ENCODE results near the gene SLFN13. TPM values are rescaled to one million over a fixed set of nuclear protein-coding genes. Genes with fewer than 3 reads are reported as not detected.

The SLFN13 gene, protein sequence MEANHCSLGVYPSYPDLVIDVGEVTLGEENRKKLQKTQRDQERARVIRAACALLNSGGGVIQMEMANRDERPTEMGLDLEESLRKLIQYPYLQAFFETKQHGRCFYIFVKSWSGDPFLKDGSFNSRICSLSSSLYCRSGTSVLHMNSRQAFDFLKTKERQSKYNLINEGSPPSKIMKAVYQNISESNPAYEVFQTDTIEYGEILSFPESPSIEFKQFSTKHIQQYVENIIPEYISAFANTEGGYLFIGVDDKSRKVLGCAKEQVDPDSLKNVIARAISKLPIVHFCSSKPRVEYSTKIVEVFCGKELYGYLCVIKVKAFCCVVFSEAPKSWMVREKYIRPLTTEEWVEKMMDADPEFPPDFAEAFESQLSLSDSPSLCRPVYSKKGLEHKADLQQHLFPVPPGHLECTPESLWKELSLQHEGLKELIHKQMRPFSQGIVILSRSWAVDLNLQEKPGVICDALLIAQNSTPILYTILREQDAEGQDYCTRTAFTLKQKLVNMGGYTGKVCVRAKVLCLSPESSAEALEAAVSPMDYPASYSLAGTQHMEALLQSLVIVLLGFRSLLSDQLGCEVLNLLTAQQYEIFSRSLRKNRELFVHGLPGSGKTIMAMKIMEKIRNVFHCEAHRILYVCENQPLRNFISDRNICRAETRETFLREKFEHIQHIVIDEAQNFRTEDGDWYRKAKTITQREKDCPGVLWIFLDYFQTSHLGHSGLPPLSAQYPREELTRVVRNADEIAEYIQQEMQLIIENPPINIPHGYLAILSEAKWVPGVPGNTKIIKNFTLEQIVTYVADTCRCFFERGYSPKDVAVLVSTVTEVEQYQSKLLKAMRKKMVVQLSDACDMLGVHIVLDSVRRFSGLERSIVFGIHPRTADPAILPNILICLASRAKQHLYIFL
- 1 to 10 TPM; 3.1 to 9.6 (median 5.8) TPM for total RNA-seq

DNA sequence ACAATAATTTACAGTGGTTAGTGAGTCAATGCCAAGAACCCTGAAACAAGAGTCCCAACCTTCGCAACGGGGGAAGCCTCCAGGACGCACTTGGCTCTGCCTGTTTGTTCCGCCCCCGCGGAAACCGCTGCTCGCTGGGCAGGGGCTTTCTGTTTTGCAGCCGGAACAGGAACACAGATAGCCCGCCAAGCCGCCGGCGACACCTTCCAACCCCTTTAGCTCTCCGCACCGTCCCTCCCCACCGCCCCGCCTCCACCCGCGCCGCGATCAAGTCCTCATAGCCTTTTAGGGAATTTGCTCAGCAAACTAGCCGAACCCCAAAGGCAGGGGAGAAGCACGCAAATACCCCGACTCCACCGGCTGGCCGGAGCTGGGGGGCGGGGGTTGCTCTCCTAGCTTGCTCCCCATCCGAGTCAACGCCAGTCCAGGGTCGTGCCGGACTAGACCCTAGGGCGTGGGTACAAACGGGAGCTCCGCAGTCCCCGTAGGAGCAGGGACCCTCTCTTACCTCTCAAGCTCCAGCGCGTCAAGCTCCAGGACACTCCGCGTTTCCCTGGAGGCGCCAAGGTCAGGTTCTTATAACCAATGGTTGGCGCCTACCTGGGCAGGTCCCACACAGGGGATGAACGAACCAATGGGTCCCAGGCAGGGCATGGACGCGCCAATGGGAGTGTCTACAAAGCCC lies at the start of gene SLFN13:
SLFN13 (minus strand) TSS at position 553 of the 685 bp plus-strand sequence. CDS start 3,086 bp downstream, outside the sequence.
- TF ChIP-seq, protein P1, sequence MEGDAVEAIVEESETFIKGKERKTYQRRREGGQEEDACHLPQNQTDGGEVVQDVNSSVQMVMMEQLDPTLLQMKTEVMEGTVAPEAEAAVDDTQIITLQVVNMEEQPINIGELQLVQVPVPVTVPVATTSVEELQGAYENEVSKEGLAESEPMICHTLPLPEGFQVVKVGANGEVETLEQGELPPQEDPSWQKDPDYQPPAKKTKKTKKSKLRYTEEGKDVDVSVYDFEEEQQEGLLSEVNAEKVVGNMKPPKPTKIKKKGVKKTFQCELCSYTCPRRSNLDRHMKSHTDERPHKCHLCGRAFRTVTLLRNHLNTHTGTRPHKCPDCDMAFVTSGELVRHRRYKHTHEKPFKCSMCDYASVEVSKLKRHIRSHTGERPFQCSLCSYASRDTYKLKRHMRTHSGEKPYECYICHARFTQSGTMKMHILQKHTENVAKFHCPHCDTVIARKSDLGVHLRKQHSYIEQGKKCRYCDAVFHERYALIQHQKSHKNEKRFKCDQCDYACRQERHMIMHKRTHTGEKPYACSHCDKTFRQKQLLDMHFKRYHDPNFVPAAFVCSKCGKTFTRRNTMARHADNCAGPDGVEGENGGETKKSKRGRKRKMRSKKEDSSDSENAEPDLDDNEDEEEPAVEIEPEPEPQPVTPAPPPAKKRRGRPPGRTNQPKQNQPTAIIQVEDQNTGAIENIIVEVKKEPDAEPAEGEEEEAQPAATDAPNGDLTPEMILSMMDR (IDR thresholded peaks at IDR 0.05; ENCODE audit: low read depth): no peak

DNA sequence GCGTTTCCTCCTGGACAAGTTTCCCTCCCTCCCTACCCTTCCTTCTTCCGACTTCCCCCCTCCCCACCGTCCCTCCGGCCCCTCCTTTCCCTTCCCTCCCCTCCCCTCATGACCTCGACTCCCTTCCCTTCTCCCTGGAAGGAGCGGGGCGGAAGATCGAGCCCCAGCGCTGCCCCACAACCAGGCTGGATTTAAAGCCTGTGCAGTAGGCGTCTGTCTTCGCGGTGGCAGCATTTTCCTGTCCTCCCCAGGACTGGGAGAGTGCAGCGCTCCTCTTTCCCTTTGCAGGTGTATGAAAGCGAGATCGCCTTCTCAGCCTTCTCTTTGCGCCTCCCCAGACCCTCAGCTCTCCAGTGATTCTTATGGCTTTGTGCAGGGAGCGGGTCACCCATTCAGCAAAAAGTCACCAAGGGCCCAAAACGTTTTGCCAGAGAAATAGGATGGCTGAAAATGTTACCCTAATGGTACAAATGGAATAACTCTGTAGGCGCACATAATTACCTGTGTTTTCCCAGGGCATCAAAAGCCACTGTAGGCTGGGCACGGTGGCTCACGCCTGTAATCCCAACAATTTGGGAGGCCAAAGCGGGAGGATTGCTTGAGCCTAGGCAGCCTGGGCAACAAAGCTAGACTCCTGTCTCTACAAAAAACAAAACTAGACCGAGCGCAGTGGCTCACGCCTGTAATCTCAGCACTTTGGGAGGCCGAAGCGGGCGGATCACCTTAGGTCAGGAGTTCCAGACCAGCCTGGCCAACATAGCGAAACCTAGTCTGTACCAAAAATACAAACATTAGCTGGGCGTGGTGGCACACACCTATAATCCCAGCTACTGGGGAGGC lies 48.1 kb upstream of the SLFN13 start:
- TF ChIP-seq, protein P1 (IDR thresholded peaks at IDR 0.05; ENCODE audit: low read depth): no peak

DNA sequence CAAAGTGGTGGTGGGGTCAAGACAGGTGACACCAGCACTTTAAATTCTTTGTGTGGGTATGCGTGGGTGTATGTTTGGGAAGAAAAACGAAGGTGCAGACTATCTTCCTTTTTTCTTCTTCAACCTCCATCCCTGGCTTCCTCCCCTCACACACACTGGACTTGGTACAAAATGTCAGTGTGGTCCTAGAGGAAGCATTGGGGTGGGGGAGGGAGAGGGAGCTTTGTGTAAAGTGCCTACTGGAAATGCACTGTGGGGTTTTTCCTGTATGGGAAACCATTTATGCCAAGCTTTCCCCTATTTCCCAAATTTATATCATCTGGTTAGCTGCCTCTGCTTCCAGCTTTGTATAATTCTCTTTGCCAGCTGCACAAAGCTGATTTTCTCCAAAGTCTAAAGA lies 44.5 kb upstream of the SLFN13 start:
- TF ChIP-seq, protein P1 (IDR thresholded peaks at IDR 0.05; ENCODE audit: low read depth): no peak

DNA sequence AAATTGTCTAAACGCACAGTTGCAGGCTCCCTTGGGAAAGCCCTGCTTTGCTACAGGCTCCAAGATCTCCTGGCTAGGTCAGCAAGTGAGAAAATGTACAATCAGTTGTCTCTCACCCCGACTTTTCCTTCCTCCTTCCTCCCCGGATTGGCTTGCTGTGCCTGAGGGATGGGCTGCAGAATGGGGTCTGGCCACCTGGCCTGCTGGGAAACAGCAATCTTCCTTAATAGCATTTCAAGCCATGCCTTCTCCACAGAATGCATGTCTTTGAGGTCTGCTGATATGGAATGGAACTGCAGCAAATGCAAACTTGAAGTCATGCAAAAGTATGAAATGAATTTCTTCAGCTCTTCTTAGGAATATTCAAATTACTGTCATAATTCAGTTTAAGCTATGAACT lies 42.9 kb upstream of the SLFN13 start:
- TF ChIP-seq, protein P1 (IDR thresholded peaks at IDR 0.05; ENCODE audit: low read depth): no peak

DNA sequence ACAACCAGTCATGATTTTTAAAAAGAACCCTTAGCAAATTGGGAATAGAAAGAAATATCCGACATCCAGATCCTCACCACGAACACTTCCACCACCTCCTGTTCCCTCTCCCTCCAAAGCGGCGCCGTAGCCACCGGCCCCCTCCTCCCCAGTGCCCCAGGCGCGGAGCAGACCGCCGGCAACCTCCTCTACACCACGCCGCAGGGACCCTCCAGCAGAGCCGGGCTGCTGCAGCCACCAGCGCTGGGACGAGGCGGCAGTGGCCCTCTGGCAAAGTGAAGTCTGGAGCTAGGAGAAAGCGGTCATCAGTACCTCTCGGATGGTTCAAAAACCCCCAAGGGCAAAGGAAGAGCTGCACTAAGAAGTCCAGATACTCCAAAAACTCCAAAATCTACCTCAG lies 41.4 kb upstream of the SLFN13 start:
- TF ChIP-seq, protein P1 (IDR thresholded peaks at IDR 0.05; ENCODE audit: low read depth): no peak

DNA sequence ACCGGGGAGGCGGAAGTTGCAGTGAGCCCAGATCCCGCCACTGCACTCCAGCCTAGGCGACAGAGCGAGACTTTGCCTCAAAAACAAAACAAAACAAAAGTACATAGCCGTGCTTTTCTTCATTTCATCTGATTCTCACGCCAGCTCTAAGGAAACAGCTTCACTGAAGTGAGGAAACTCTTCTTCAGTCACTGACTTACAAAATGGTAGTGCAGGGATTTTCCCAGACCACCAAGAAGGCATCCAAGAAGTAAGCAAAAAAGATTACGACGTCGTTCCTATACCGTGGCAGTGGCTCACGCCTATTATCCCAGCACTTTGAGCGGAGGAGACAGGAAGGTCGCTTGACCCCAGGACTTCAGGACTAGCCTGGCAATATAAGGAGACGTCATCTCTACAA lies 40.4 kb upstream of the SLFN13 start:
- TF ChIP-seq, protein P1 (IDR thresholded peaks at IDR 0.05; ENCODE audit: low read depth): no peak

Data from subcutaneous adipose tissue (tissue), 4 donors.